Loucy (cell line): Measurements from ENCODE around the gene COL27A1.

ENCODE experiments used
- H2AFZ ChIP-seq: fragments of 200-600 bp; sonication (generic); 2 replicates; pipeline ENCODE4 v1.6.0; 2016; ENCODE audit warnings: antibody characterized with exemption, mild to moderate bottlenecking, low read length, moderate library complexity
- H3F3A ChIP-seq: fragments of 200-600 bp; 2 replicates; pipeline ENCODE4 v1.6.0; 2016; ENCODE audit warnings: antibody characterized with exemption, low read depth, mild to moderate bottlenecking
- H3K27me3 ChIP-seq: fragments of 200-600 bp; sonication (generic); 2 replicates; pipeline ENCODE4 v1.6.1; 2014; ENCODE audit warnings: low read length, mild to moderate bottlenecking; ENCODE audit not compliant: insufficient read depth, poor library complexity, severe bottlenecking
- H3K36me3 ChIP-seq: fragments of 200-600 bp; sonication (generic); 2 replicates; pipeline ENCODE4 v1.6.1; 2016; ENCODE audit warnings: low read length; ENCODE audit not compliant: insufficient read depth
- H3K4me1 ChIP-seq: fragments of 200-600 bp; sonication (generic); 2 replicates; pipeline ENCODE4 v1.5.1; 2014; ENCODE audit warnings: low read length, mild to moderate bottlenecking; ENCODE audit not compliant: insufficient read depth, poor library complexity, severe bottlenecking
- H3K4me2 ChIP-seq: fragments of 200-600 bp; sonication (generic); 2 replicates; pipeline ENCODE4 v1.6.0; 2014; ENCODE audit warnings: antibody characterized with exemption, low read length, low read depth, mild to moderate bottlenecking; ENCODE audit not compliant: poor library complexity, severe bottlenecking
- H3K4me3 ChIP-seq: fragments of 200-600 bp; sonication (generic); 2 replicates; pipeline ENCODE4 v1.5.1; 2014; ENCODE audit warnings: low read length, mild to moderate bottlenecking, mixed read lengths; ENCODE audit not compliant: poor library complexity, severe bottlenecking
- H3K79me2 ChIP-seq: fragments of 200-600 bp; sonication (generic); 2 replicates; pipeline ENCODE4 v1.6.1; 2014; ENCODE audit warnings: low read length; ENCODE audit not compliant: insufficient read depth
- H3K9ac ChIP-seq: fragments of 200-600 bp; sonication (generic); 2 replicates; pipeline ENCODE4 v1.6.0; 2014; ENCODE audit warnings: mild to moderate bottlenecking, low read depth, low read length, moderate library complexity; ENCODE audit not compliant: poor library complexity, severe bottlenecking
- H3K9me2 ChIP-seq: fragments of 200-600 bp; sonication (generic); replicated peaks from 2 replicates; pipeline ENCODE4 v1.6.1; 2016; ENCODE audit warnings: low read depth, low read length, mixed read lengths
- H3K9me3 ChIP-seq: fragments of 200-600 bp; sonication (generic); 2 replicates; pipeline ENCODE4 v1.6.1; 2014; ENCODE audit warnings: mild to moderate bottlenecking, antibody characterized with exemption, low read length, low read depth; ENCODE audit not compliant: insufficient read depth
- H4K20me1 ChIP-seq: fragments of 200-600 bp; sonication (generic); 2 replicates; pipeline ENCODE4 v1.6.0; 2014; ENCODE audit warnings: antibody characterized with exemption, low read length, mild to moderate bottlenecking; ENCODE audit not compliant: insufficient read depth, poor library complexity, severe bottlenecking
- EZH2phosphoT487 ChIP-seq: fragments of 200-600 bp; IDR thresholded peaks from 2 replicates; pipeline ENCODE4 v1.6.1; 2018; ENCODE audit warnings: antibody characterized with exemption, mild to moderate bottlenecking, moderate library complexity, borderline replicate concordance
- TF ChIP-seq, protein P1 (sequence below): fragments of 200-600 bp; sonication (generic); conservative IDR thresholded peaks from 2 replicates; pipeline ENCODE4 v1.5.1; 2014; ENCODE audit warnings: mild to moderate bottlenecking, antibody characterized with exemption, low read length

Gene COL27A1

DNA sequence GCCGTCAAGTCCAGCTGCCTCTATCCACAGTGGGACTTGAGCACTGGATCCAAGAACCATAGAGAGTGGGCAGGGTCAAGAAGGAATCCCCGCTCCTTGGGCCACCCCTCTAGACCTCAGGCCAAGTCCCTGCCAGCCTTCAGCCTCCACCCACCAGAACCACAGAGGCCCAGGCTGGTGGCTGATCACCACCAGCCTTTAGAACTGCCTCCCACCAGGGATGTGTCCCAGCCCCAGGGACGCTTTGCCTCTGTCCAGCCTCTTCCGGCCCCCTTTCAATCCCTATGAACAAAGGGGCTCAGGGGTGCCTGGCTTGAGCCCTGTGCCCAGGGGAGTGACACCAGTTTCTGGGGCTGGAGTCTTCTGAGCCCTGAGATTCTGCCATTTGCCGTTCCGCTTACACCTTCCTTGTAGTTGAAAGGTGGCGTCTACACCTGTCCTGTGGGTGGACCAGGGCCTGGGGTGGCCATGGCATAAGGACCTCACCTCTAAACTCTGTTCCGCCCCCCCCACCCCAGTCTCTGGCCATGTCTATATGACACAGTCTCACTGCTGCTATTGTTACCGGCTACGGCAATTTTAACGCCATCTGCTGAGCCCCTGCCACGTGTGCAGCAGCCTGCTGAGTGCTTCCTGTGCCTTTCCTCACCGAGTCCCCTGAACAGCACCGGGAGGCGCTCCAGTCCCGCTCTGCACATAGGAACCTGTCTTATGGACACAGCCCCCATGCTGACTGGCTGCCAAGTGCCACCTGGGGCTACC lies 131.8 kb downstream of the COL27A1 start:
- no peak overlapping the region for H3K9ac ChIP-seq
- H3K9me3 ChIP-seq: no peaks in the 10 kb centered on the region
- H3K9me2 ChIP-seq: no peaks in the 10 kb centered on the region
- no peaks in the 10 kb centered on the region for H3F3A ChIP-seq
- no peak overlapping the region for H3K4me2 ChIP-seq
- no peaks in the 10 kb centered on the region for H3K27me3 ChIP-seq
- no peak overlapping the region for H3K4me3 ChIP-seq
- no peaks in the 10 kb centered on the region for H3K4me1 ChIP-seq
- H4K20me1 ChIP-seq: no peaks in the 10 kb centered on the region
- no peak overlapping the region for H2AFZ ChIP-seq
- no peaks in the 10 kb centered on the region for H3K79me2 ChIP-seq
- TF ChIP-seq, protein P1, sequence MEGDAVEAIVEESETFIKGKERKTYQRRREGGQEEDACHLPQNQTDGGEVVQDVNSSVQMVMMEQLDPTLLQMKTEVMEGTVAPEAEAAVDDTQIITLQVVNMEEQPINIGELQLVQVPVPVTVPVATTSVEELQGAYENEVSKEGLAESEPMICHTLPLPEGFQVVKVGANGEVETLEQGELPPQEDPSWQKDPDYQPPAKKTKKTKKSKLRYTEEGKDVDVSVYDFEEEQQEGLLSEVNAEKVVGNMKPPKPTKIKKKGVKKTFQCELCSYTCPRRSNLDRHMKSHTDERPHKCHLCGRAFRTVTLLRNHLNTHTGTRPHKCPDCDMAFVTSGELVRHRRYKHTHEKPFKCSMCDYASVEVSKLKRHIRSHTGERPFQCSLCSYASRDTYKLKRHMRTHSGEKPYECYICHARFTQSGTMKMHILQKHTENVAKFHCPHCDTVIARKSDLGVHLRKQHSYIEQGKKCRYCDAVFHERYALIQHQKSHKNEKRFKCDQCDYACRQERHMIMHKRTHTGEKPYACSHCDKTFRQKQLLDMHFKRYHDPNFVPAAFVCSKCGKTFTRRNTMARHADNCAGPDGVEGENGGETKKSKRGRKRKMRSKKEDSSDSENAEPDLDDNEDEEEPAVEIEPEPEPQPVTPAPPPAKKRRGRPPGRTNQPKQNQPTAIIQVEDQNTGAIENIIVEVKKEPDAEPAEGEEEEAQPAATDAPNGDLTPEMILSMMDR: no peak
- no peak for TF ChIP-seq EZH2phosphoT487
- H3K36me3 ChIP-seq: no peaks in the 10 kb centered on the region

GRCh38 chr9:114287763-114288192 lies 132.4 kb downstream of the COL27A1 start:
- Histone ChIP-seq H3K36me3 (no peaks in the 10 kb centered on the region), H3K9ac (no peak overlapping the region), H3K4me1 (no peaks in the 10 kb centered on the region), H3K27me3 (no peaks in the 10 kb centered on the region), H3K4me2 (no peak overlapping the region), H3K79me2 (no peaks in the 10 kb centered on the region), H3K4me3 (no peak overlapping the region), H3K9me3 (no peaks in the 10 kb centered on the region), H3K9me2 (no peaks in the 10 kb centered on the region), H4K20me1 (no peaks in the 10 kb centered on the region), H2AFZ (no peak overlapping the region), H3F3A (no peaks in the 10 kb centered on the region)
- TF ChIP-seq, protein P1: no peak
- no peak for TF ChIP-seq EZH2phosphoT487

GRCh38 chr9:114288193-114289091 lies 133.1 kb downstream of the COL27A1 start:
- H2AFZ ChIP-seq: no peak overlapping the region
- no peak overlapping the region for H3K9ac ChIP-seq
- H3F3A ChIP-seq: no peaks in the 10 kb centered on the region
- no peak overlapping the region for H3K4me3 ChIP-seq
- H3K36me3 ChIP-seq: no peaks in the 10 kb centered on the region
- TF ChIP-seq, protein P1: no peak
- no peak for TF ChIP-seq EZH2phosphoT487
- no peaks in the 10 kb centered on the region for H3K9me2 ChIP-seq
- H3K9me3 ChIP-seq: no peaks in the 10 kb centered on the region
- no peaks in the 10 kb centered on the region for H4K20me1 ChIP-seq
- H3K4me1 ChIP-seq: no peaks in the 10 kb centered on the region
- no peak overlapping the region for H3K4me2 ChIP-seq
- H3K79me2 ChIP-seq: no peaks in the 10 kb centered on the region
- no peaks in the 10 kb centered on the region for H3K27me3 ChIP-seq
